Mucosa of descending colon (tissue), 3 donors: ENCODE data around the gene GFRA1. TPM values are rescaled to one million over a fixed set of nuclear protein-coding genes. Genes with fewer than 3 reads are reported as not detected.

Experiments
- ATAC-seq: fragments of 200-7000 bp; cut with Tn5 transposase; one replicate; pipeline ENCODE4 v1.9.1; 2020; ENCODE audit warnings: mild to moderate bottlenecking, moderate library complexity
- DNase-seq, 3 donors: peaks; one replicate each; pipeline ENCODE4 v3.0.0-alpha.2; 2020
- H3K36me3 ChIP-seq: fragments of 200-600 bp; one replicate; pipeline ENCODE4 v1.8.0; 2021; ENCODE audit warnings: low read depth, mild to moderate bottlenecking
- H3K4me1 ChIP-seq: fragments of 200-600 bp; one replicate; pipeline ENCODE4 v1.8.0; 2021; ENCODE audit warnings: low read depth, mild to moderate bottlenecking
- H3K4me3 ChIP-seq: fragments of 200-600 bp; one replicate; pipeline ENCODE4 v1.8.0; 2021; ENCODE audit warnings: mild to moderate bottlenecking
- H3K9me3 ChIP-seq: fragments of 200-600 bp; one replicate; pipeline ENCODE4 v1.8.0; 2021; ENCODE audit warnings: mild to moderate bottlenecking
- intact Hi-C, 2 donors: fragments of 100-400 bp; cut with DNase I in 1 of 2; cut with micrococcal nuclease in 1 of 2; formaldehyde crosslinking; loops; one replicate each; pipeline versions ENCODE4 v1.11.0 to v1.11.1; 2022; cut with DNase I, micrococcal nuclease
- total RNA-seq, 3 donors: library from RNA; stranded (reverse); fragmentation: NEBNext Ultra II Directional in 2 of 3; extraction: Animal tissue kit (Norgen Biotek cat#: 25700) in 2 of 3; gene quantifications; one replicate each; pipeline versions ENCODE4 v1.2.1 to v1.2.4, GENCODE V29; 2021 to 2023
- TF ChIP-seq, protein P1 (sequence below): fragments of 200-600 bp; IDR thresholded peaks from one replicate; pipeline ENCODE4 v1.8.0; 2022; ENCODE audit warnings: antibody characterized with exemption, mild to moderate bottlenecking
- donor health status: DM: no; HTN: no; CAD: no; lungs with moderate emphysema.
- donor health status: DM: no; HTN: no; CAD: no.
- donor health status: DM: no; HTN: yes; CAD: no.

The GFRA1 gene
- total RNA-seq, 3 donors from 2014 or later, result 2.2 to 32.2 (median 4.1) TPM

DNA sequence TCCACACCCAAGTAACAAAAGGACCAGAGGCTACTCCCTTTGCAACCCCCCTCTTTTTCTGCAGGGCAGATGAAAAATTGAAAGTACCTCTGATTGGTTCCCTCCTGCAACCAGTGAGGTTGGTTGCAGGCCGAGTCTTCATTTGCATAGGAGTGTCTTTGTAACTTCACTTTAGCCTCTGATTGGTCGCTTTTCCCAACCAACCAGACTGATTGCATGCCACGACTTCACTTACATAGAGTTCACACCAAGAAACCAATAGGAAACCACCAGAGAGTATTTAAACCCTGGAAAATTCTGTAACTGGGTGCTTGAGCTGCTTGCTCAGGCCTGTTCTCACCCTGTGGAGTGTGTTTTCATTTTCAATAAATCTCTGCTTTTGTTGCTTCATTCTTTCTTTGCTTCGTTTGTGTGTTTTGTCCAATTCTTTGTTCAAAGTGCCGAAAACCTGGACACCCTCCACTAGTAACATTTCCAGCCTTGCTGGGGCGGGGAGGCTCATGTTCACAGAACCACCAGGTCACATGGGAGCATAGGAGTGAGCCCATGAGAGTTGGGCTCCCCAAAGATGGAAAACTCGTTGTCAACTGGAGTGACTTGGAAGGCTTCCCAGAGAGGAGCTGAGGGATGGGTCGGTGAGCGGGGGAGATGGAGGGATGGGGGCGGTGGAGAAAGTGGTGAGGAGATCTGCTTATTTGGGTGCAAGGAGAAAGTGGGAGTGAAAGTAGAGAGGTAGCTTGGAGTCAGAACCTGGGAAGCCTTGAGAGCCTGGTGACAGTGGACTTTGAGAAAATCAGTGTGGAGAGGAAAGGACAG lies 223.6 kb downstream of the GFRA1 start:
- DNase-seq (no peak), ATAC-seq (no peak)
- Histone ChIP-seq H3K36me3 (no peaks in the 10 kb centered on the region), H3K9me3 (no peaks in the 10 kb centered on the region), H3K4me3 (no peak overlapping the region), H3K4me1 (no peaks in the 10 kb centered on the region)
- TF ChIP-seq, protein P1, sequence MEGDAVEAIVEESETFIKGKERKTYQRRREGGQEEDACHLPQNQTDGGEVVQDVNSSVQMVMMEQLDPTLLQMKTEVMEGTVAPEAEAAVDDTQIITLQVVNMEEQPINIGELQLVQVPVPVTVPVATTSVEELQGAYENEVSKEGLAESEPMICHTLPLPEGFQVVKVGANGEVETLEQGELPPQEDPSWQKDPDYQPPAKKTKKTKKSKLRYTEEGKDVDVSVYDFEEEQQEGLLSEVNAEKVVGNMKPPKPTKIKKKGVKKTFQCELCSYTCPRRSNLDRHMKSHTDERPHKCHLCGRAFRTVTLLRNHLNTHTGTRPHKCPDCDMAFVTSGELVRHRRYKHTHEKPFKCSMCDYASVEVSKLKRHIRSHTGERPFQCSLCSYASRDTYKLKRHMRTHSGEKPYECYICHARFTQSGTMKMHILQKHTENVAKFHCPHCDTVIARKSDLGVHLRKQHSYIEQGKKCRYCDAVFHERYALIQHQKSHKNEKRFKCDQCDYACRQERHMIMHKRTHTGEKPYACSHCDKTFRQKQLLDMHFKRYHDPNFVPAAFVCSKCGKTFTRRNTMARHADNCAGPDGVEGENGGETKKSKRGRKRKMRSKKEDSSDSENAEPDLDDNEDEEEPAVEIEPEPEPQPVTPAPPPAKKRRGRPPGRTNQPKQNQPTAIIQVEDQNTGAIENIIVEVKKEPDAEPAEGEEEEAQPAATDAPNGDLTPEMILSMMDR, result no peak
- intact Hi-C loops, result no loop called here

DNA sequence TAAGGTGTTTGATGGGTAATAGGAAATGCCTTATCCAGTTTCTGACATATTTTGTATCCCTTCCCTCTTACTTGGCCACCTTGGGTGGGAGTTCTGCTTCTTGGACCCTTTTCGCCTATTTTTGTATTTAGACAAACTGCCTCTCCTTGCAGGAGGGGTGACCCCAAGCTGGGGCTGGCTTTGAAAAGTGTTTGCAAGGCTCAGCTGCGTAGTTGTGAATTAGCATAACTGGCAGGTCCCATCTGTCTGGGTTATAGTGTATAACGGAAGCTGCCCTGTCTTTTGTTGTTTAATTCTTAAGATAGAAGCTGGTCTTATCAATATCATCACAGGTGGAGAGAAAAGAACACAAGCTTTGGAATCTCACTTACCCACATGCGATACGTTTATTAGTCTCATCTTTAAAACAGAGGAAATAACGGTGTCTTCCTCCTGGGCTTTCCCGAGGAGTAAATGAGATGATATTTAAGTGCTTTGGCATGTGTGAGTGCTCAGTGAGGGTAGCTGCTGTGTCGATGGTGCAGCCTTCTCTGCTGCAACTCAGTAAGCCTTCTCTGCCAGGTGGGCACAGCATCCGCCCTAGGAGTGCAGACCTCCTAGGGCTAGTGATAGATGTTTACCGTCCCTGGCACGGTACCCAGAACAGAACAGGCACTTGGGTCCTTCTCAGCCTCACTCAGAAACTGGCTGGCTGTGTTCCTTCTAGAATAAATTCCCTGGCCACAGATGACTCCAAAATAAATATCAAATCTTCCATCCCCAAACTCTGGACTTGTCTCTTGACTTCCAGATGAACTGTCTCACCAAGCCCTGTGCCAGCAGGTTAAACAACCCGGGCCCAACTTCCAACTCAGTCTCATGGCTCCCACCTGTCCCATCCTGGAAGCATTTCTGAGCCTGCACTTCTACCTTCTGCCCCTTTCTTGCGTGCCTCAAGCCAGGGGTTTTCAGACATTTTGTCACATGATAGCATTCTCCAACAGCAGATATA lies 227.3 kb downstream of the GFRA1 start:
- DNase-seq, result no peak
- Histone ChIP-seq H3K9me3 (no peaks in the 10 kb centered on the region), H3K4me3 (no peak overlapping the region), H3K4me1 (no peaks in the 10 kb centered on the region), H3K36me3 (no peaks in the 10 kb centered on the region)
- intact Hi-C loops, result no loop called here
- ATAC-seq, result no peak
- TF ChIP-seq, protein P1, result no peak

DNA sequence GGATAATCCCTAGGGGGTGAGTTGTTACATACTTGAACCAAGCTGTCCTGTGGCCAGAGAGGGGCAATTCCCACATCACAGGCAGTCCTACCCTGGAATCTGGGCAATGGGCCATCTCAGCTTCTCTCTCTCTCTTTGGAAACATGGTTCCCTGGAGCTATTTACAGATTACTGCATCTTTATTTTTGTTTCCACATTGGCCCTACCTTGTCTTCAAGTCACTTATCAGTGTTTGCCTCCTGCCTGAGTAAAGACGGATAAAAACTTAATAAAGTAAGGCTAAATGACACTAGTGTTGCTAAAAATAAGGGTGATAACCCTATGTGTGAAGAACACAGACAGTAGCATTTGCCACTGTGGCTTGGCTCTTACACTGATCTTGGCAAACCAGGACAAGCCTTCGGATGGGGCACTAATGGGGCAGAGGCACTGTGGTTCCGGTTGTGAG lies 228.2 kb downstream of the GFRA1 start:
- Histone ChIP-seq H3K4me1 (no peaks in the 10 kb centered on the region), H3K36me3 (no peaks in the 10 kb centered on the region), H3K4me3 (no peak overlapping the region), H3K9me3 (no peaks in the 10 kb centered on the region)
- TF ChIP-seq, protein P1, result no peak
- ATAC-seq (no peak), DNase-seq (no peak)
- intact Hi-C loops, result no loop called here

DNA sequence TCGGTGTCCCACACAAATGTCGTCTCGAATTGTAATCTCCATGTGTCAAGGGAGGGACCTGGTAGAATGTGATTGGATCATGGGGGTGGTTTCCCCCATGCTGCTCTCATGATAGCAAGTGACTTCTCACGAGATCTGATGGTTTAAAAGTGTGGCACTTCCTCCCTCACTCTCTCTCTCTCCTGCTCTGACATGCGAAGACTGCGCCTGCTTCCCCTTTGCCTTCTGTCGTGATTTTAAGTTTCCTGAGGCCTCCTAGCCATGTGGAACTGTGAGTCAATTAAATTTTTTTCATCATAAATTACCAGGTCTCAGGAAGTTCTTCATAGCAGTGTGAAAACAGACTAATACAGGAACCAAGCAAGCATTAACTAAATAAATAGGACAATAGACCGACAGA lies 229.1 kb downstream of the GFRA1 start:
- ATAC-seq (no peak), DNase-seq (no peak)
- Histone ChIP-seq H3K4me1 (no peaks in the 10 kb centered on the region), H3K36me3 (no peaks in the 10 kb centered on the region), H3K4me3 (no peak overlapping the region), H3K9me3 (no peaks in the 10 kb centered on the region)
- TF ChIP-seq, protein P1, result no peak
- intact Hi-C loops, result no loop called here

DNA sequence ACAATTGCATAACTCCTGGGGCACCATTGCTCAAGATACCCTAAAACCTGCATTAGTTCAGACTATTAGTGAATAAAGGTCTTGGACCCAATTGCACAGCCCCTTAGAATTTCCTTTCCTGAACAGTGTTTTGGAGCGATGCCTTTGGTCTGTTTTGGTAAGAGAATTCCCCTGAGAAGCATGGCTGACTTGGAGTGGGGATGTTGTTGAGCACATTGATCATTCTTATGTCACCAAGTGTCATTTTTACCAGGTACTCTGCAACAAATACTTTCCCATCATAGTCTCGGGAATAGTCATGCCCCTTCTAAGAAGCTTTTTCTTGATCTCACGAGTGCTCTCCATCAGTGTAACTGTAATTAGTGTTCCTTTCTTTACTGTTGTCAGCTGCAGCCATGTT lies 229.7 kb downstream of the GFRA1 start:
- intact Hi-C loops, result no loop called here
- Histone ChIP-seq H3K36me3 (no peaks in the 10 kb centered on the region), H3K9me3 (no peaks in the 10 kb centered on the region), H3K4me1 (no peaks in the 10 kb centered on the region), H3K4me3 (no peak overlapping the region)
- no peak for ATAC-seq
- no peak for DNase-seq
- TF ChIP-seq, protein P1, result no peak
